CD8-positive, alpha-beta memory T cell (primary cell): ENCODE measurements around the gene ATP2B1. TPM values are rescaled to one million over a fixed set of nuclear protein-coding genes. Genes with fewer than 3 reads are reported as not detected.
"Not testable (repeated sequence)": the region's sequence is repeated elsewhere in the genome, so short reads cannot be mapped to it uniquely, and the experiment has no call there.

ENCODE experiments used
- CTCF ChIA-PET: fragments of 350-600 bp; sonication (Branson Sonifier 250); formaldehyde crosslinking; loops from one replicate; lab custom pipeline; 2021; ENCODE audit warnings: antibody characterized with exemption; lab: Charles Lee
- POLR2A ChIA-PET: fragments of 350-600 bp; sonication (Branson Sonifier 250); formaldehyde crosslinking; loops from one replicate; lab custom pipeline; 2021; ENCODE audit warnings: antibody characterized with exemption; lab: Charles Lee
- DNase-seq, 5 donors: peaks; one replicate each; pipeline versions ENCODE4 v3.0.0 to v3.0.0-alpha.2; 2020 to 2022; ENCODE audit warnings: mixed read lengths in 1 of 5
- H3K27ac ChIP-seq: one replicate; pipeline ENCODE4 v1.7.0; 2013; ENCODE audit warnings: low read depth, mild to moderate bottlenecking, low read length, moderate library complexity
- H3K27me3 ChIP-seq: 2 replicates; pipeline ENCODE4 v1.7.0; 2013; ENCODE audit warnings: low read length, mild to moderate bottlenecking; ENCODE audit not compliant: insufficient read depth, poor library complexity, severe bottlenecking
- H3K36me3 ChIP-seq: 2 replicates; pipeline ENCODE4 v1.7.0; 2013; ENCODE audit warnings: mild to moderate bottlenecking, low read length, moderate library complexity; ENCODE audit not compliant: insufficient read depth
- H3K4me1 ChIP-seq: 2 replicates; pipeline ENCODE4 v1.7.0; 2013; ENCODE audit warnings: mild to moderate bottlenecking, low read length, moderate library complexity; ENCODE audit not compliant: insufficient read depth
- H3K4me3 ChIP-seq: 2 replicates; pipeline ENCODE4 v1.7.0; 2013; ENCODE audit warnings: mild to moderate bottlenecking, low read length
- H3K9me3 ChIP-seq: 2 replicates; pipeline ENCODE4 v1.7.0; 2013; ENCODE audit warnings: mild to moderate bottlenecking, low read length
- H3K27ac Mint-ChIP-seq, 8 donors: one replicate each; pipeline ENCODE4 v1.8.0; 2020 to 2021; ENCODE audit warnings: mixed read lengths in 8 of 8, mild to moderate bottlenecking in 6 of 8, inconsistent platforms in 3 of 8, moderate library complexity in 3 of 8
- H3K27me3 Mint-ChIP-seq, 2 donors: one replicate each; pipeline ENCODE4 v1.8.0; 2020 to 2021; ENCODE audit warnings: mixed read lengths in 2 of 2, mild to moderate bottlenecking in 1 of 2, moderate library complexity in 1 of 2
- H3K36me3 Mint-ChIP-seq, 3 donors: one replicate each; pipeline ENCODE4 v1.8.0; 2020 to 2021; ENCODE audit warnings: mixed read lengths in 3 of 3, inconsistent platforms in 1 of 3, mild to moderate bottlenecking in 1 of 3
- H3K4me1 Mint-ChIP-seq, 3 donors: one replicate each; pipeline ENCODE4 v1.8.0; 2020 to 2021; ENCODE audit warnings: mixed read lengths in 3 of 3, inconsistent platforms in 1 of 3, mild to moderate bottlenecking in 1 of 3
- H3K4me3 Mint-ChIP-seq, 7 donors: one replicate each; pipeline ENCODE4 v1.8.0; 2020 to 2021; ENCODE audit warnings: mixed read lengths in 7 of 7, mild to moderate bottlenecking in 6 of 7, moderate library complexity in 4 of 7, inconsistent platforms in 2 of 7
- H3K9me3 Mint-ChIP-seq, 5 donors: one replicate each; pipeline ENCODE4 v1.8.0; 2020 to 2022; ENCODE audit warnings: mixed read lengths in 5 of 5, mild to moderate bottlenecking in 3 of 5, moderate library complexity in 2 of 5, inconsistent platforms in 1 of 5
- polyA plus RNA-seq: library from polyadenylated mRNA; unstranded; fragments of 300-500 nt; fragmentation: Illumina TruSeq; gene quantifications from one replicate; pipeline ENCODE4 v1.2.3, GENCODE V29; 2021
- total RNA-seq, 2 experiments: library from RNA; stranded (reverse); gene quantifications; one replicate each; pipeline ENCODE4 v1.2.3, GENCODE V29; 2021

ATP2B1 gene
- total RNA-seq (10 to 100 TPM; 32.7 to 32.8 TPM), polyA plus RNA-seq (45.3 TPM)

DNA sequence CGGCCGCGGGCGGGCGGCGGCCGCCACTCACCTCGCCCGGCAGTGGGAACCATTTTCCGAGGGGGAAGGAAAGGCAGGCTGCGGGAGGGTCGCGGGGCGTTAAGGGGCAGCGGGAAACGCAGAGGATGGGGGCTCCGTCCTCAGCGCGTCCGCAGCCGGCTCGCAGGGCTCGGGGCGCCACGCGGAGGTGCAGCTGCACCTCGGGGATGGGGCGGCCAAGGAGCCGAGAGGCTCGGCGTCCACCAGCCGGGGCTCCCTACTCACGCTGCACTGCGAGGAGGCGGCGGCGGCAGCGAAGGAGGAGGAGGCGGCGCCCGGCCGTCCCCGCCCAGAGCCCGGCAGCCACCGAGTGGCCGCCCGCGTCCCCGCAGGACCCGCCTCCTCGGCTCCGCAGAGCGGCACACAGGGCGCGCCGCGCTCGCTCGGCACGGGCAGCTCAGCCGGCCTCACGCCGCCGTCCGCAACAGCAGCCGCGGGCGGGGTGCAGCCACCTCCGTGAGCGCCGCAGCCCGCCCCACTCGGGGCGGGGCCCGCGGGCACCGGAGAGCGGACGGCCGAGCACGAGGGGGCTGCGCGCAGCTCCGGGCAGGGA lies at the start of gene ATP2B1:
TSS of gene ATP2B1 (minus strand) at position 274 of the 592 bp plus-strand sequence. CDS start 52,952 bp downstream, outside the sequence.
- peaks cover 0 to 8% of the 10 kb centered on the region in 2 donors for H3K27me3 Mint-ChIP-seq
- H3K36me3 Mint-ChIP-seq: peaks cover 0 to 17% (median 0%) of the 10 kb centered on the region in 3 donors
- H3K27ac ChIP-seq: peak within 1 kb of the TSS; percentile 97
- no peaks in the 10 kb centered on the region for H3K27me3 ChIP-seq
- no peaks in the 10 kb centered on the region for H3K36me3 ChIP-seq
- peak within 1 kb of the TSS; percentile 81 for H3K4me3 ChIP-seq
- no peaks in the 10 kb centered on the region for H3K9me3 Mint-ChIP-seq
- H3K9me3 ChIP-seq: no peaks in the 10 kb centered on the region
- peaks cover 45 to 60% (median 48%) of the 10 kb centered on the region in 3 donors for H3K4me1 Mint-ChIP-seq
- DNase-seq: peak; percentile 77 to 88 (median 87)
- H3K4me3 Mint-ChIP-seq: peak within 1 kb of the TSS; percentile 90 to 99 (median 97)
- ChIA-PET POLR2A (interaction anchor here (0.6 to 2.8 kb wide), 20 partner anchors 9 to 1566 kb away, joined by 3 to 34 read pairs (median 4); partner anchors contain the start of genes GALNT4 and TMTC3), CTCF (interaction anchor here (0.9 to 2.0 kb wide), 14 partner anchors 8 to 368 kb away, joined by 3 to 14 read pairs (median 4); partner anchors contain the start of gene GALNT4)
- H3K27ac Mint-ChIP-seq: peak within 1 kb of the TSS; percentile 94 to 99 (median 98)
- H3K4me1 ChIP-seq: peaks cover 38% of the 10 kb centered on the region

- CTCF ChIA-PET, H3K4me3 ChIP-seq, DNase-seq, H3K4me3 Mint-ChIP-seq, H3K36me3 Mint-ChIP-seq, H3K9me3 Mint-ChIP-seq, H3K36me3 ChIP-seq, POLR2A ChIA-PET, H3K9me3 ChIP-seq, H3K27me3 Mint-ChIP-seq, H3K27me3 ChIP-seq, H3K27ac ChIP-seq: not testable (repeated sequence)
- H3K4me1 ChIP-seq: peaks cover 28% of the 10 kb centered on the region
- Mint-ChIP-seq H3K27ac (peak overlapping the region in 3 of 8 donors; percentile 14 to 53 (median 25)), H3K4me1 (peaks cover 50 to 66% (median 65%) of the 10 kb centered on the region in 3 donors)
Observed at GRCh38 chr12:89757987-89758386, 49.3 kb upstream of the ATP2B1 start.

DNA sequence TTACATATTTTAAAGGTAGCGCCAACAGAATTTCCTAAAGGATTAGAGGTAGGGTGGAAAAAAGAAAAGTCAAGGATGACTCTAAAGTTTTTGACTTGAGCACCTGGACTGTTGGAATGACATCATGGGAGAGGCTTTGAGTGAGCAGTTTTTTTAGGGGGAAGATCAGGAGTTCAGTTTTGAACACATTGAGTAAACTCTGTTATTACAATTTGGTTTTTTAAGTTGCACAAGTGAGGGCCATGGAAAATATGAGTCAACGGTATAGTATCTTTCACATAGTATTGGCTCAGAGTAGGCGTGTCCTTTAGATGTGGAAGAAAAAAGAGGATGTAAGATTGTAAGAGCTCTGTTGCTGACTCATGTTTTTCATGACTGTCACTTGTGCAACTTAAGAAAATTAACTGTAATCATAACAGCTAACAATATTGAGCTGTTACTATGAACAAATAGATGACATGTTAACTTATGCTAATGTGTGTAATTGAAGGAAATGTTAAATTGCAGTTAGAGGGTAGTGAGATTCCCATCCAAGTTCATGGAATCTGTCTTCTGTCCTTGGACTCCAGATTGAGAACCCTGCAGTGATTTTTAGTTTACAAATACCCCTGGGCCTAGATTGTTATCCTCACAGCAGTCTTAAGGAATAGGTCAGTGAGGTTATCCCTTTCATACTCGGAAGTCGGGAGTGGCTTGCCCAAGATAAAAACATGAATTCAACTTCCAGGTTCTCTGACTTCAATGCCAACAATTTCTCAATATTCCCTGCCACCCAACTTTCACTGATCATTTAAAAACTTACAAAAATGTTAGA lies 48.2 kb upstream of the ATP2B1 start:
- Mint-ChIP-seq H3K27me3 (no peaks in the 10 kb centered on the region), H3K36me3 (peaks cover 0 to 7% (median 0%) of the 10 kb centered on the region in 3 donors), H3K9me3 (no peaks in the 10 kb centered on the region), H3K27ac (peak overlapping the region; percentile 11 to 94 (median 62)), H3K4me3 (peak overlapping the region in 3 of 7 donors; percentile 1 to 39 (median 14)), H3K4me1 (peaks cover 46 to 55% (median 54%) of the 10 kb centered on the region in 3 donors)
- ChIA-PET CTCF (no interaction called here), POLR2A (interaction anchor here (1.0 kb wide), 2 partner anchors 47 to 48 kb away, joined by 3 read pairs; no protein-coding TSS in a partner anchor)
- Histone ChIP-seq H3K9me3 (no peaks in the 10 kb centered on the region), H3K27ac (no peak overlapping the region), H3K4me1 (peaks cover 27% of the 10 kb centered on the region), H3K4me3 (no peak overlapping the region), H3K27me3 (no peaks in the 10 kb centered on the region), H3K36me3 (no peaks in the 10 kb centered on the region)
- DNase-seq: peak in 1 of 5 donors; percentile 49

DNA sequence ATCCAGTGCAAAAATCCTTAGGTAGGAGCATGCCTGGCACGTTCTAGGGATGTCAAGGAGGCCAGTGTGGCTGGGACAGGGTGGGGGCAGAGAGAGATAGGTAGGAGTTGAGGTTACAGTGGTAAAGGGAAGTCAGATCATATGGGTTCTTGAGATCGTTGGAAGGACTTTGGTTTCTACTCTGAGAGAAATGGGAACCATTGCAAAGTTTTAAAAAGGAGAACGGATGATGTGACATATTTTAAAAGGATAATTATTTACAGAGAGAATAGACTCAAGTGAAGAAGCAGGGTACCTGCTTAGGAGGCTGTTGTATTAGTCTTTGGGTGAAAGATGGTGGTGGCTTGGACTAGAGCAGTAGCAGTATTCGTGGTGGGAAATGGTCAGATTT lies 47.6 kb upstream of the ATP2B1 start:
- H3K36me3 Mint-ChIP-seq: peaks cover 0 to 7% (median 0%) of the 10 kb centered on the region in 3 donors
- ChIA-PET CTCF (no interaction called here), POLR2A (interaction anchor here (1.0 kb wide), 2 partner anchors 46 to 47 kb away, joined by 3 read pairs; no protein-coding TSS in a partner anchor)
- peak overlapping the region in 6 of 8 donors; percentile 39 to 94 (median 49) for H3K27ac Mint-ChIP-seq
- no peak overlapping the region for H3K27ac ChIP-seq
- no peaks in the 10 kb centered on the region for H3K27me3 ChIP-seq
- no peak for DNase-seq
- peaks cover 21% of the 10 kb centered on the region for H3K4me1 ChIP-seq
- no peaks in the 10 kb centered on the region for H3K9me3 Mint-ChIP-seq
- peaks cover 41 to 49% (median 48%) of the 10 kb centered on the region in 3 donors for H3K4me1 Mint-ChIP-seq
- no peaks in the 10 kb centered on the region for H3K36me3 ChIP-seq
- H3K9me3 ChIP-seq: no peaks in the 10 kb centered on the region
- H3K4me3 ChIP-seq: no peak overlapping the region
- H3K4me3 Mint-ChIP-seq: peak overlapping the region in 1 of 7 donors; percentile 39
- H3K27me3 Mint-ChIP-seq: no peaks in the 10 kb centered on the region

DNA sequence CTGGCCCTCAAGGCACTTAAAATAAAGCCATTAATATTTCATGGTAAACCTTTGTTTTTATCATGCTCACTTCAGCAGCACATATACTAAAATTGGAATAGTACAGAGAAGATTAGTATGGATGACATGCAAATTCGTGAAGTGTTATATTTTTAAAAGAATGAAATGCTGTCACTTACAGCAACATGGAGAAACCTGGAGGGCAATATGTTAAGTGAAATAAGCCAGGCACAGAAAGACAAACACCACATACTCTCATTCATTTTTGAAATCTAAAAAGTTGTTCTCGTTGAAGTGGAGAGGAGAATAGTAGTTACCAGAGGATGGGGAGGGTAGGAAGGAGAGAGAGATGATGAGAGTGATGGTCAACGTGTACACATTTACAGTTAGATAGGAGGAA lies 45.4 kb upstream of the ATP2B1 start:
- Histone ChIP-seq H3K27me3 (no peaks in the 10 kb centered on the region), H3K36me3 (no peaks in the 10 kb centered on the region), H3K27ac (no peak overlapping the region), H3K9me3 (no peaks in the 10 kb centered on the region), H3K4me1 (peaks cover 6% of the 10 kb centered on the region), H3K4me3 (no peak overlapping the region)
- CTCF ChIA-PET: no interaction called here
- Mint-ChIP-seq H3K27ac (no peak overlapping the region), H3K27me3 (no peaks in the 10 kb centered on the region), H3K4me1 (peaks cover 24 to 28% (median 26%) of the 10 kb centered on the region in 3 donors), H3K4me3 (no peak overlapping the region), H3K36me3 (peaks cover 0 to 10% (median 0%) of the 10 kb centered on the region in 3 donors), H3K9me3 (peaks cover 0 to under 1% (median 0%) of the 10 kb centered on the region in 5 donors)
- DNase-seq: no peak
- POLR2A ChIA-PET: no interaction called here

- Histone ChIP-seq H3K9me3 (no peaks in the 10 kb centered on the region), H3K27me3 (no peaks in the 10 kb centered on the region), H3K27ac (no peak overlapping the region), H3K36me3 (no peaks in the 10 kb centered on the region), H3K4me3 (no peak overlapping the region), H3K4me1 (peaks cover 6% of the 10 kb centered on the region)
- no peaks in the 10 kb centered on the region for H3K27me3 Mint-ChIP-seq
- peaks cover 15 to 17% (median 16%) of the 10 kb centered on the region in 3 donors for H3K4me1 Mint-ChIP-seq
- ChIA-PET CTCF (no interaction called here), POLR2A (no interaction called here)
- no peak overlapping the region for H3K27ac Mint-ChIP-seq
- H3K4me3 Mint-ChIP-seq: no peak overlapping the region
- no peak for DNase-seq
- H3K36me3 Mint-ChIP-seq: peaks cover 0 to 10% (median 0%) of the 10 kb centered on the region in 3 donors
- peaks cover 0 to 2% (median 0%) of the 10 kb centered on the region in 5 donors for H3K9me3 Mint-ChIP-seq
Observed at GRCh38 chr12:89752341-89752740, 43.7 kb upstream of the ATP2B1 start.

- no peaks in the 10 kb centered on the region for H3K9me3 ChIP-seq
- POLR2A ChIA-PET: no interaction called here
- no peaks in the 10 kb centered on the region for H3K27me3 ChIP-seq
- peaks cover 0 to 3% (median 2%) of the 10 kb centered on the region in 3 donors for H3K4me1 Mint-ChIP-seq
- no peak for DNase-seq
- H3K27ac Mint-ChIP-seq: no peak overlapping the region
- H3K36me3 Mint-ChIP-seq: peaks cover 0 to 7% (median 0%) of the 10 kb centered on the region in 3 donors
- H3K27me3 Mint-ChIP-seq: no peaks in the 10 kb centered on the region
- H3K9me3 Mint-ChIP-seq: peaks cover 0 to 2% (median 0%) of the 10 kb centered on the region in 5 donors
- no peaks in the 10 kb centered on the region for H3K36me3 ChIP-seq
- no peak overlapping the region for H3K4me3 Mint-ChIP-seq
- no peaks in the 10 kb centered on the region for H3K4me1 ChIP-seq
- H3K27ac ChIP-seq: no peak overlapping the region
- H3K4me3 ChIP-seq: no peak overlapping the region
- CTCF ChIA-PET: no interaction called here
Observed at GRCh38 chr12:89750389-89751351, 42.0 kb upstream of the ATP2B1 start.
